Measurements from ENCODE around the gene KLHDC4. TPM values are rescaled to one million over a fixed set of nuclear protein-coding genes. Genes with fewer than 3 reads are reported as not detected.

Gene KLHDC4
- total and polyA plus RNA-seq, 8 donors, result 15.5 to 82.1 (median 26.0) TPM

DNA sequence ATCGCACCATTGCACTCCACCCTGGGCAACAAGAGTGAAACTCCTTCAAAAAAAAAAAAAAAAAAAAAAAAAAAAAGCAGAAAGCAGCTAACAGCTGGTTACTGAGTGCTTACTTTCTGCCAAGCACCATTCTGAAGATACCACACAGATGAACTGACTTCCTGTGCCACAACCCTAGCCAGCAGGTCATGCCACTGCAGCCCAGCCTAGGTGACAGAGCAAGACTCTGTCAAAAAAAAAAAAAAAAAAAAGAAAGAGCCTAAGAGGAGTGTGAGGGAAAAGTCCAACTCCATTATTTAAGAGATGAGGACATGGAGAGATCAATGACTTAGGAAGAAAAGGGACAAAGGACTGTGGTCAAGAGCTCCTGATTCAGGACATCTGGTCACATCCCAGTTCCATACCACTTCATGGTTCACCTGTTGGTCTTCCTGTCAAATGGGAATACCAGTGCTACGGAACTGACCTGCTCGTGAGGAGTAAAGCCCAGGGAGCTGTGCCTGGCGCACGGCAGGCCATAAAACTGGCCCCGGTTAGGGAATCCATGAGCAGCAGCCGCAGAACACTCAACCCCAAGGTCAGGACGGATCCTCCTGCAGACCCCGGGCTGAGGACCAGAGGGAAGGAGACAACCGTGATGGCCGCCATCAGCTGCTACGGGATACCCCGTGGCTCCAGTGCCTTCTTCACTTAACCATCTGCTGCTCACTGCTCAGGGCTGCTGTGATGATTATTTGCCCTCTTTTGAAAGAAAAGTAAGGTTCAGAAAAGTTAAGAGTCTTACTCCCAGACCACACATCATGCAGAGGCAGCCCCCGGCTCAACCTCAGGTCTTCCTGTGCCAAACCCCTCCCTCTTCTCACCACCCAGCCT, 950 bp downstream of the KLHDC4 start:
- FAIRE-seq, result no peak
- DNase-seq, result no peak
- Histone ChIP-seq H3K36me3 (no peaks in the 10 kb centered on the region), H3K27me3 (no peaks in the 10 kb centered on the region), H3K9me3 (no peaks in the 10 kb centered on the region), H3K27ac (peak overlapping the region in 2 of 4 donors; percentile 78 to 89), H3K4me1 (peaks cover 0 to 10% (median 5%) of the 10 kb centered on the region in 3 donors), H3K4me3 (peak overlapping the region; percentile 69 to 100 (median 84))
- 21 to 25% methylated on average over 14 of the region's 14 CpGs for WGBS, 2 donors
- intact Hi-C loops (cut with DNase I), result loop anchor here in 1 of 3 donors (10.0 kb wide), 1 partner anchor 180 kb away; no protein-coding TSS in a partner anchor
- TF ChIP-seq, protein P1, sequence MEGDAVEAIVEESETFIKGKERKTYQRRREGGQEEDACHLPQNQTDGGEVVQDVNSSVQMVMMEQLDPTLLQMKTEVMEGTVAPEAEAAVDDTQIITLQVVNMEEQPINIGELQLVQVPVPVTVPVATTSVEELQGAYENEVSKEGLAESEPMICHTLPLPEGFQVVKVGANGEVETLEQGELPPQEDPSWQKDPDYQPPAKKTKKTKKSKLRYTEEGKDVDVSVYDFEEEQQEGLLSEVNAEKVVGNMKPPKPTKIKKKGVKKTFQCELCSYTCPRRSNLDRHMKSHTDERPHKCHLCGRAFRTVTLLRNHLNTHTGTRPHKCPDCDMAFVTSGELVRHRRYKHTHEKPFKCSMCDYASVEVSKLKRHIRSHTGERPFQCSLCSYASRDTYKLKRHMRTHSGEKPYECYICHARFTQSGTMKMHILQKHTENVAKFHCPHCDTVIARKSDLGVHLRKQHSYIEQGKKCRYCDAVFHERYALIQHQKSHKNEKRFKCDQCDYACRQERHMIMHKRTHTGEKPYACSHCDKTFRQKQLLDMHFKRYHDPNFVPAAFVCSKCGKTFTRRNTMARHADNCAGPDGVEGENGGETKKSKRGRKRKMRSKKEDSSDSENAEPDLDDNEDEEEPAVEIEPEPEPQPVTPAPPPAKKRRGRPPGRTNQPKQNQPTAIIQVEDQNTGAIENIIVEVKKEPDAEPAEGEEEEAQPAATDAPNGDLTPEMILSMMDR (IDR thresholded peaks at IDR 0.05), result no peak
- peak in 1 of 4 donors; percentile 4 for ATAC-seq

DNA sequence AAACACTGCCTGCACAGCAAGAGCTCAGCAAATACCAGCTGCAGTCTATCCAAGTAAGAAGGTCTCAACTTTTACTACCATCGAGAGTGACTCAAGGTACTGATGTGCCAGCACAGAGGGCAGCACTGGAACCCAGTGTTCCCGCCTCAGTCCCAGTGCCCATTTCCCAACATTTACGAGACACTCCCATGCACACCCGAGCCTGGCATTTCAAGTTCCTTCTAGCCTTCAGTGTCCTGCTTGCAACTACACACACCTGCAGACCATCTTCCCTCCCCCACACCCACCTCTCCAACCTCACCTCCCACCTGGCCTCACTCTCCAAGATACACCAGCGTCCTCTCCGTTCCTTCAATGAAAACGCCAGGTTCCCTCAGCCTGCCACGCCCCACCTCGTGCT, 3.2 kb downstream of the KLHDC4 start:
- no peak for ATAC-seq
- intact Hi-C loops (cut with DNase I), result loop anchor here in 1 of 3 donors (10.0 kb wide), 1 partner anchor 178 kb away; no protein-coding TSS in a partner anchor

DNA sequence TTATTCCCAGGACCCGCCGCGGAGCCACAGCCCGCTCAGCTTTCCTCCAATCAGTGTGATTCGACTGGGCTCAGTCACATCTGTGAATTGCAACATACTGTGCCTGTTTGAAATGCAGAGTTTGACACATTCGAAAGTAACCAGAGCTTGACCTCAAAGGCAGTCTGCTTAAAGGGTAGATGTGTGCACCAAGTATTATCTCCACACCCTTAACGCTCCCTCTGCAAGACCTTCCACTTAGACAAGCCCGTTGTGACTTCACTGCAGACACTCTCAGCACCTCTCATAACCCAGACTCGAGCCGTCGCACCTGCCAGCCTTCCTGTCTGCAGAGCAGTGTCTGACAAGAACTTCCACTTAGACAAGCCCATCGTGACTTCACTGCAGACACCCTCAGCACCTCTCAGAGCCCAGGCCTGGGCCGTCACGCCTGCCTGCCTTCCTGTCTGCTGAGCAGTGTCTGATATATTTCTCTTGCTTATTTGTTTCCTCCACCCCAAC, 3.7 kb downstream of the KLHDC4 start:
- Histone ChIP-seq H3K27ac (no peak overlapping the region), H3K27me3 (no peaks in the 10 kb centered on the region), H3K4me1 (peaks cover 0 to 10% (median 5%) of the 10 kb centered on the region in 3 donors), H3K4me3 (no peak overlapping the region), H3K36me3 (peaks cover 0 to 4% (median 0%) of the 10 kb centered on the region in 3 donors), H3K9me3 (no peaks in the 10 kb centered on the region)
- WGBS, 2 donors, result 84 to 87% methylated on average over 14 of the region's 14 CpGs
- DNase-seq (no peak), ATAC-seq (no peak), FAIRE-seq (no peak)
- intact Hi-C loops (cut with DNase I), result loop anchor here in 1 of 3 donors (10.0 kb wide), 1 partner anchor 177 kb away; no protein-coding TSS in a partner anchor
- TF ChIP-seq, protein P1 (IDR thresholded peaks at IDR 0.05), result no peak

More for the DNA sequence above, 3.2 kb downstream of the KLHDC4 start:
- H3K4me3 ChIP-seq, result no peak overlapping the region
- no peaks in the 10 kb centered on the region for H3K27me3 ChIP-seq
- FAIRE-seq (no peak), DNase-seq (no peak)
- 88 to 95% methylated on average over 9 of the region's 9 CpGs for WGBS, 2 donors
- H3K4me1 ChIP-seq, result peaks cover 0 to 10% (median 5%) of the 10 kb centered on the region in 3 donors
- TF ChIP-seq, protein P1 (IDR thresholded peaks at IDR 0.05), result no peak
- no peaks in the 10 kb centered on the region for H3K36me3 ChIP-seq
- H3K27ac ChIP-seq, result no peak overlapping the region
- H3K9me3 ChIP-seq, result no peaks in the 10 kb centered on the region

DNA sequence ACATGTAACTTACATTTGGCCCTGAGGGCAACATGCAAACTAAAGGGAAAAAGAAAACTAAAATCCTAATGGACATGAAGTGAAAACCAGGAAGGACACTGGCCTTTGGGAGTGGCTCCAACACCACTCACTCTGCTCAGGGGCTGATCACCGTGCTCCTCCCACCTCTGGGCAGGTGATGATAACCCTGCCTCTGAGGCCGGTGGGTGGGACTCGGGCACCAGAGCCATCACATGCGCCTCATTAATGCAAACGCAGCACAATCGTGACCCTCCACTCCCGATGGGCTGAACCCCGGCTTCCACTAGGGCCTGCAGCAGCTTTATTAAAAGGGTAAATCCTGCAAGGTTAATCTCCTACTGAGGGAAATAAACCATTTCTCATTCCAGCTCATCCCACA, 4.7 kb downstream of the KLHDC4 start:
- peaks cover 0 to 13% (median 0%) of the 10 kb centered on the region in 3 donors for H3K36me3 ChIP-seq

More for the DNA sequence above, 4.7 kb downstream of the KLHDC4 start:
- WGBS, 2 donors, result 88 to 92% methylated on average over 8 of the region's 8 CpGs
- intact Hi-C loops (cut with DNase I), result loop anchor here in 1 of 3 donors (10.0 kb wide), 1 partner anchor 176 kb away; no protein-coding TSS in a partner anchor
- ATAC-seq, result no peak
- TF ChIP-seq, protein P1 (IDR thresholded peaks at IDR 0.05), result no peak
- H3K27me3 ChIP-seq, result no peaks in the 10 kb centered on the region
- no peak for FAIRE-seq
- no peaks in the 10 kb centered on the region for H3K9me3 ChIP-seq
- H3K4me3 ChIP-seq, result no peak overlapping the region
- peaks cover 0 to 10% (median 5%) of the 10 kb centered on the region in 3 donors for H3K4me1 ChIP-seq
- no peak overlapping the region for H3K27ac ChIP-seq
- no peak for DNase-seq
